Measurements from ENCODE around the gene PRR5L.
A peak's percentile ranks its signal among the peaks of the same experiment; 100 is the strongest.
"Not testable (repeated sequence)": the region's sequence is repeated elsewhere in the genome, so short reads cannot be mapped to it uniquely, and the experiment has no call there.

The PRR5L gene

GRCh38 chr11:36467916-36468315 is 171.8 kb downstream of the PRR5L start:
- DNase-seq: no peak

GRCh38 chr11:36469063-36469462 is 173.0 kb downstream of the PRR5L start:
- no peak for DNase-seq

- no peak for DNase-seq
Measured at GRCh38 chr11:36469881-36470802, 174.1 kb downstream of the PRR5L start.

GRCh38 chr11:36471577-36471976 is 175.5 kb downstream of the PRR5L start:
- DNase-seq: no peak

GRCh38 chr11:36475192-36475591 is 179.1 kb downstream of the PRR5L start:
- no peak for DNase-seq

GRCh38 chr11:36478700-36479329 is 182.7 kb downstream of the PRR5L start:
- DNase-seq: no peak

- DNase-seq: no peak
Measured at GRCh38 chr11:36480833-36481232, 184.7 kb downstream of the PRR5L start.

GRCh38 chr11:36483042-36483441 is 187.0 kb downstream of the PRR5L start:
- DNase-seq: not testable (repeated sequence)

- no peak for DNase-seq
Measured at GRCh38 chr11:36485298-36486002, 189.4 kb downstream of the PRR5L start.

GRCh38 chr11:36487619-36488018 is 191.5 kb downstream of the PRR5L start:
- DNase-seq: no peak

- no peak for DNase-seq
Measured at GRCh38 chr11:36488096-36488495, 192.0 kb downstream of the PRR5L start.

- no peak for DNase-seq
Measured at GRCh38 chr11:36490026-36490806, 194.1 kb downstream of the PRR5L start.

- DNase-seq: no peak
Measured at GRCh38 chr11:36492724-36493304, 196.7 kb downstream of the PRR5L start.

- DNase-seq: no peak
Measured at GRCh38 chr11:36493332-36493731, 197.2 kb downstream of the PRR5L start.

- DNase-seq: no peak
Measured at GRCh38 chr11:36498721-36499120, 202.6 kb downstream of the PRR5L start.

GRCh38 chr11:36499315-36499714 is 203.2 kb downstream of the PRR5L start:
- DNase-seq: no peak

- no peak for DNase-seq
Measured at GRCh38 chr11:36500315-36500721, 204.2 kb downstream of the PRR5L start.

- DNase-seq: no peak
Measured at GRCh38 chr11:36501236-36501635, 205.1 kb downstream of the PRR5L start.

GRCh38 chr11:36507824-36508489 is 211.9 kb downstream of the PRR5L start:
- DNase-seq: no peak

GRCh38 chr11:36508743-36509142 is 212.7 kb downstream of the PRR5L start:
- no peak for DNase-seq

- DNase-seq: peak; percentile 8
Measured at GRCh38 chr11:36509201-36509639, 213.1 kb downstream of the PRR5L start.

Measured in effector CD8-positive, alpha-beta T cell (primary cell).